GM21360 (cell line): ENCODE results near the gene AK8.

Experiments
- ATAC-seq: cut with Tn5 transposase; IDR thresholded peaks from one replicate; pipeline ENCODE4 v1.9.1; 2021; ENCODE audit warnings: mild to moderate bottlenecking, moderate library complexity; ENCODE audit not compliant: unreplicated experiment

Gene AK8

GRCh38 chr9:132877824-132878694 lies at the start of gene AK8:
AK8 (minus strand) TSS chr9:132878284; CDS start chr9:132878255, 29 bp downstream.
- peak; percentile 60 for ATAC-seq

GRCh38 chr9:132927704-132928103 lies 49.6 kb upstream of the AK8 start:
- no peak for ATAC-seq

GRCh38 chr9:132923346-132923902 lies 45.3 kb upstream of the AK8 start:
- no peak for ATAC-seq

- ATAC-seq, result no peak
Measured at GRCh38 chr9:132919614-132920268, 41.7 kb upstream of the AK8 start.

GRCh38 chr9:132914924-132915323 lies 36.8 kb upstream of the AK8 start:
- no peak for ATAC-seq

GRCh38 chr9:132912131-132912530 lies 34.0 kb upstream of the AK8 start:
- ATAC-seq, result no peak

- no peak for ATAC-seq
Measured at GRCh38 chr9:132910376-132910775, 32.3 kb upstream of the AK8 start.

GRCh38 chr9:132909311-132909710 lies 31.2 kb upstream of the AK8 start:
- no peak for ATAC-seq

GRCh38 chr9:132908635-132909034 lies 30.6 kb upstream of the AK8 start:
- ATAC-seq, result no peak

GRCh38 chr9:132905726-132906125 lies 27.6 kb upstream of the AK8 start:
- no peak for ATAC-seq

GRCh38 chr9:132903574-132904492 lies 25.7 kb upstream of the AK8 start:
- ATAC-seq, result no peak

GRCh38 chr9:132901858-132902831 lies 24.1 kb upstream of the AK8 start:
- no peak for ATAC-seq

GRCh38 chr9:132898051-132898450 lies 20.0 kb upstream of the AK8 start:
- no peak for ATAC-seq

GRCh38 chr9:132896906-132897305 lies 18.8 kb upstream of the AK8 start:
- no peak for ATAC-seq

- ATAC-seq, result no peak
Measured at GRCh38 chr9:132896264-132896663, 18.2 kb upstream of the AK8 start.

GRCh38 chr9:132894862-132895835 lies 17.1 kb upstream of the AK8 start:
- no peak for ATAC-seq

- ATAC-seq, result no peak
Measured at GRCh38 chr9:132894346-132894745, 16.3 kb upstream of the AK8 start.

- no peak for ATAC-seq
Measured at GRCh38 chr9:132892400-132892799, 14.3 kb upstream of the AK8 start.

- no peak for ATAC-seq
Measured at GRCh38 chr9:132888151-132888550, 10.1 kb upstream of the AK8 start.
